Amygdala (tissue), 56 donors: ENCODE measurements around the gene UGT1A7.
"Not testable (repeated sequence)": the region's sequence is repeated elsewhere in the genome, so short reads cannot be mapped to it uniquely, and the experiment has no call there.

Source experiments
- DNase-seq, 56 donors: peaks; one replicate each; lab custom pipeline; 2025; lab: John Stamatoyannopoulos, UW

Gene UGT1A7

DNA sequence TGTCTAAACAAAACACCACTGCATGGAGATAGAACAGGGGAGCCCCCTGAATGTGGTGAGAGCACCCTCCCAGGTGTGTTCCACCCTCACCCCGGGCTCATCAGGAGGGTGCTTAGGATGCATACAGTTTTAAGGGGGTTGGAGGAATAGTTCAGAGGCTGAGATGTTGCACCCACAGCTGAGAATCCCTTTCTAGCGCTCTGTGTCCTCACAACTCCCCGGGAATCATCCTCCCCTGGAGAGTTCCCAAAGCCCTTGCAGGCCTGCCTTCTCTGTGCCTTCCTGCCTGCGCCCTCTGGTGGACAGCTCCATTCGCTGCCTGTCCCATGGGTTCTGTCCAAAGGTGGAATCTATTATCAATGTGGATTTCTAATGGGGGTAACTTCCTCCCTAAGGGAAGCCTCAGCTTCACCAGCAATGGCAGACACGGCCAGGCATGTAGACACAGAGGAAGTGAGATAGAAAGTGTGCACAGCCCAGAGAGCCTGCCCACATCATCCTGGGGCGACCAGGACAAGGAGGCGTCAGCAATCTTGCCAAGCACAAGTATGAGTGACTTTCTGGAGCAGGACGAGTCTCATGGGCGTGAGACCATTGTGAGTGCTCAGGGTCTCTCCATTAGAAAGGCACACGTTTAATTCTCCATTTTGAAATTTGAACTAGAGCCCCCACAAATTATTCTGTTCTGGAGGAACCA, 29.8 kb downstream of the UGT1A7 start:
- DNase-seq, result peak in 46 of 56 donors; percentile 2 to 76 (median 31)

DNA sequence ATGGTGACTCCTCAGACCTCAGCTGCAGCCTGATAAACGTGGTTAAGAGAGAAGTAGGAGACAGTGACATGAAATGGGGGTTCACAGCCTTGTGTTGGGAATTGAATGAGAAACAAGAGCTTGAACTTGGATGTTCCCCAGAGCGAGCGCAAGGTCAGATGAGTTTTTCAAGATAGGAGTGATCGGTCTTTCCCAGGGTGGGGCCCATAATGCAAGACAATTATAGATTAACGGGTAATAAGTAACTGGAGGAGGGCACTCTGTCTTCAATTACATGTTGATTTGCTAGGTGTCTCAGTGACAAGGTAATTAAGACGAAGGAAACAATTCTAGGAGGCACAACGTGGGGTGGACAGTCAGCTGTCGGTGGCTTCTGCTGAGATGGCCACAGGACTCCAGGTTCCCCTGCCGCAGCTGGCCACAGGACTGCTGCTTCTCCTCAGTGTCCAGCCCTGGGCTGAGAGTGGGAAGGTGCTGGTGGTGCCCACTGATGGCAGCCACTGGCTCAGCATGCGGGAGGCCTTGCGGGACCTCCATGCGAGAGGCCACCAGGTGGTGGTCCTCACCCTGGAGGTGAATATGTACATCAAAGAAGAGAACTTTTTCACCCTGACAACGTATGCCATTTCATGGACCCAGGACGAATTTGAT, 31.0 kb downstream of the UGT1A7 start, which contains the start of gene UGT1A5:
Gene UGT1A5 (plus strand): TSS at position 297 of the 651 bp plus-strand sequence. CDS start 85 bp downstream, at position 382.
- no peak for DNase-seq

DNA sequence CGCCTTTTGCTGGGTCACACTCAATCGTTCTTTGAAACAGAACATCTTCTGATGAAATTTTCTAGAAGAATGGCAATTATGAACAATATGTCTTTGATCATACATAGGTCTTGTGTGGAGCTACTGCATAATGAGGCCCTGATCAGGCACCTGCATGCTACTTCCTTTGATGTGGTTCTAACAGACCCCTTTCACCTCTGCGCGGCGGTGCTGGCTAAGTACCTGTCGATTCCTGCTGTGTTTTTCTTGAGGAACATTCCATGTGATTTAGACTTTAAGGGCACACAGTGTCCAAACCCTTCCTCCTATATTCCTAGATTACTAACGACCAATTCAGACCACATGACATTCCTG, 31.5 kb downstream of the UGT1A7 start:
- no peak for DNase-seq

DNA sequence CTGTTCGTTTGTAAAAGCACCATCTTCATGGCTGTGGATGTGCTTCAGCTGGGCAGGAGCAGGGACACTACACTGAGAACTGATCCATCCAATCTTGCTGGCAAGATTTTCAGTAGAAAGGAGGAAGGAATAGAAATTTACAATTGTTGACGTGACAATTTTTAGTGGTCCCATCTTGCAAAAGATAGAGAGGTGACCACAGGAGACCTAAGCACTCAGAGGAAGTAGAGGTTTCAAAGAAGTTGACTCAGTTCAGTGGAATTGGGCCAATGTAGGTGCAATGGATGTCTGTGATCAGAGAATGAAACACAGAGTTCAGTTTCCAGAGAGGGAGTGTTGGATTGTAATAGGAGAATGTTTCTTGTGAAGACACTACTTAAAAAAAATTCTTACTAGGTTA, 32.4 kb downstream of the UGT1A7 start:
- no peak for DNase-seq

DNA sequence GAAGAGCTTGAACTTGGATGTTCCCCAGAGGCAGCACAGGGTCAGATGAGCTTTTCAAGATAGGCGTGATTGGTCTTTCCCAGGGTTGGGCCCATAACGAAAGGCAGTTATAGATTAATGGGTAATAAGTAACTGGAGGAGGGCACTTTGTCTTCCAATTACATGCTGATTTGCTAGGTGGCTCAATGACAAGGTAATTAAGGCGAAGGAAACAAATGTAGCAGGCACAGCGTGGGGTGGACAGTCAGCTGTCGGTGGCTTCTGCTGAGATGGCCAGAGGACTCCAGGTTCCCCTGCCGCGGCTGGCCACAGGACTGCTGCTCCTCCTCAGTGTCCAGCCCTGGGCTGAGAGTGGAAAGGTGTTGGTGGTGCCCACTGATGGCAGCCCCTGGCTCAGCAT, 36.9 kb downstream of the UGT1A7 start, which contains the start of gene UGT1A4:
Gene UGT1A4 (plus strand): TSS at position 185 of the 400 bp plus-strand sequence. CDS start 85 bp downstream, at position 270.
- no peak for DNase-seq

DNA sequence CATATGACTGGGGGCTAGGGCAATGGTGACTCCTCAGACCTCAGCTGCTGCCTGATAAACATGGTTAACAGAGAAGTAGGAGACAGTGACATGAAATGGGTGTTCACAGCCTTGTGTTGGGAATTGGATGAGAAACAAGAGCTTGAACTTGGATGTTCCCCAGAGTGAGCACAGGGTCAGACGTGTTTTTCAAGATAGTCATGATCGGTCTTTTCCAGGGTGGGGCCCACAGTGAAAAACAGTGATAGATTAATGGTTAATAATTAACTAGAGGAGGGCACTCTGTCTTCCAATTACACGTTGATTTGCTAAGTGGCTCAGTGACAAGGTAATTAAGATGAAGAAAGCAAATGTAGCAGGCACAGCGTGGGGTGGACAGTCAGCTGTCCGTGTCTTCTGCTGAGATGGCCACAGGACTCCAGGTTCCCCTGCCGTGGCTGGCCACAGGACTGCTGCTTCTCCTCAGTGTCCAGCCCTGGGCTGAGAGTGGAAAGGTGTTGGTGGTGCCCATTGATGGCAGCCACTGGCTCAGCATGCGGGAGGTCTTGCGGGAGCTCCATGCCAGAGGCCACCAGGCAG, 47.1 kb downstream of the UGT1A7 start, which contains the start of gene UGT1A3:
Gene UGT1A3 (plus strand): TSS at position 320 of the 579 bp plus-strand sequence. CDS start 85 bp downstream, at position 405.
- no peak for DNase-seq

DNA sequence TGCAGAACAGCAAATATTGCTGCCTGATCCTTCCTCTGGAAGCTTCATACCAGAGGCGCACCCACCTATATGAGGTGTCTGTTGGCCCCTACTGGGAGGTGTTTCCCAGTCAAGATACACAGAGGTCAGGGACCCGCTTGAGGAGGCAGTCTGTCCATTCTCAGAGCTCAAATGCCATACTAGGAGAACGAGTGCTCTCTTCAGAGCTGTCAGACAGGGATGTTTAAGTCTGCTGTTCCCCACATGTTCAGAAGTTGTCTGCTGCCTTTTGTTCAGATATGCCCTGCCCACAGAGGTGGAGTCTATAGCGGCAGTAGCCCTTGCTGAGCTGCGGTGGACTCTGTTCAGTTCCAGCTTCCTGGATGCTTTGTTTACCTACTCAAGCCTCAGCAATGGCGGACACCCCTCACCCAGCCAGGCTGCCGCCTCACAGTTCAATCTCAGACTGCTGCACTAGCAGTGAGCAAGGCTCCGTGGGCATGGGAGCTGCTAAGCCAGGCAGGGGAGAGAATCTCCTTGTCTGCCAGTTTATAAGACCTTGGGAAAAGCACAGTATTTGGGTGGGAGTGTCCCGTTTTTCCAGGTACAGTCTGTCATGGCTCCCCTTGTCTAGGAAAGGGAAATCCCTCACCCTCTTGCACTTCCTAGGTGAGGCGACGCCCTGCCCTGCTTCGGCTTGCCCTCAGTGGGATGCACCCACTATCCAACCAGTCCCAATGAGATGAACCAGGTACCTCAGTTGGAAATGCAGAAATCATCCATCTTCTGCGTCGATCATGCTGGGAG, 55.4 kb downstream of the UGT1A7 start:
- not testable (repeated sequence) for DNase-seq

DNA sequence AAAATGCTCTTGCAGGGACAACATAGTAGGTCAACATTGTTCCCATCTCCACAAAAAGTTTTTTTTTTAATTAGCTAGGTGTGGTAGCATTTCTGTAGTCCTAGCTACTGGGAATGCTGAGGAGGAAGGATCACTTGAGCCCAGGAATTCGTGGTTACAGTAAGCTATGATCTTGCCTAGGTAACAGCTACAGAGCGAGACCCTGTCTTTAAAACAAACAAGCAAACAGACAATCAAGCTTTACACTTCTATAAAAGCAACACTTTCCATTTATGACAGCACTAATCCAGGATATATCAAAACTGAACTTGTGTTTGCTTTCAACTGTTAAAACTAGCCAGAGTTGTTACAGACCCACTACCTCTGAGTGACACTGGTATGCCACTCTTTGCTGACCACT, 59.2 kb downstream of the UGT1A7 start:
- DNase-seq, result no peak

DNA sequence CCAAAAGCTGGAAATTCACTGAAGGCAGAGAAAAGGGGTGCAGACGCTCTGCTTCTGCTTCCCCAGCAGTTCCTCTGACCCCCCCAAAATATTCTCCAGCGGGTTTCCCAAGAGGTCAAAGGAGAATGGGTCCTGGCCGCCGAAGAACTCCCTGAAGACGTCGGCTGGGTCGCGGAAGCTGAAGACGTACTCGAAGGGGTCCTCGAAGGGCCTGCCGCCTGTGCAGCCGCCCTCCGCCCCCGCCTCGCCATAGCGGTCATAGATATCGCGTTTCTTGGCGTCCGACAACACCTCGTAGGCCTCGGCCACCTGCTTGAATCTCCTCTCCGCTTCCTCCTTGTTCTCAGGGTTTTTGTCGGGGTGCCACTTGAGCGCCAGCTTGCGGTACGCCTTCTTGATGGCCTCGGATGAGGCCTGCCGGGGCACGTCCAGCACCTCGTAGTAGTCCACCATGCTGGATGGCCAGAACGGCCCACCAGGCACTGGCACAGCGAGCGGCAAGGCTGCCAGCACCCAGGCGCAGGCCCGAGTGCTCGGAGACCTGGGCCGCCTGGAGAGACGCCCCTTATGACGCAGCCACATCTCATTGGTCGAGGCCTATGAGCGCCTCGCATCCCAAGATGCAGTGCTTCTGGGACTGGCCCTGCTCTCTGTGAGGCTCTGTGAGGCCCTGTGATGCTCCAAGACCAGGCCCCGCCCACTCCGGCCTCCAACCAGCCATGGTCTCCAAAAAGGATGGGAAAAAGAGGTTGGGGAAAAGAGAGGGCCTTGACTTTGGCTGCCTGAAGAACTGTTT, 62.0 kb downstream of the UGT1A7 start:
- DNase-seq, result no peak

DNA sequence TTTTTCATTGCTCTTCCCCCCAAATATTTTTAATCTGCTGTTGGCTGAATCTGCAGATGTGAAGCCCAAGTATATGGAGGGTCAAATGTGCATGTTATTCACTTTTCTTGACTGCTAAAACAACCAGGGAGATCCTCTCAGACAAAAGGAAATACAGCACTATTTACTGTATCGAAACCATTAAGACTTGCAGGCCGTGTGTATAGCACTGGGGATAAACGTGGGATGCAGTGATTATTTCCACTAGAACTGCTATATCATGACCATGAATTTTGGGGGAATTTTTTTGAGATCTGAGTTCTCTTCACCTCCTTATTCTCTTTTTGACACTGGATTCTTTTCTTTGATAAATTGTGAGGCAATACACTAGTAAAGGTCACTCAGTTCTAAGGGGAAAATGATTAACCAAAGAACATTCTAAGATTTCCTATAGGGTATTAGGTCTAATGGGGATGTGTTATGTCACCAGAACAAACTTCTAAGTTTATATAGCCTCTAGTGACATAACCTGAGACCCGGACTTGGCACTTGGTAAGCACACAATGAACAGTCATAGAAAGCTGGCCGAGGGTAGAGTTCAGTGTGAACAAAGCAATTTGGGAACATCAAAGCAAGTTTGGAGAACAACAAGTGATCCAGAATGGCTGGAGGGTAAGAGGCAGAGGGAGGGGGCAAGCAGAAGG, 63.5 kb downstream of the UGT1A7 start:
- no peak for DNase-seq

DNA sequence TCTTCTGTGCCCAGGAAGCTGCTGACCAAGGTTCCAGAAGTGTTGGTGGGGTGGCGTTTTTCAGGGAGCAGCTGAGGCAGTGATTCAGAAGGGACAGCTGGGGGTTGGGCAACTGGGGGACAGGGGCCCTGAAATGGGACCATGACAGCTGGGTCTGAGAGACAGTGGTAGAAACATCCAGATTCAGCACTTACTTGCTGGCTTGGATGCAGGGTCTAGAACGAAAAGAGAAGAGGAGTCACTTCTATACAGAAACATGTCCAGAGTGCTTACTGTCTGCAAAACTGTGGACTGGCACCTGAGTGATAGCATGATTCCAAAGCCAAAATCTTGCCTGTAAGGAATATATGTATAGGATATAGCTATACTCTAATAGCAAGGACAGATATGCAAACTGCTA, 64.1 kb downstream of the UGT1A7 start:
- not testable (repeated sequence) for DNase-seq

DNA sequence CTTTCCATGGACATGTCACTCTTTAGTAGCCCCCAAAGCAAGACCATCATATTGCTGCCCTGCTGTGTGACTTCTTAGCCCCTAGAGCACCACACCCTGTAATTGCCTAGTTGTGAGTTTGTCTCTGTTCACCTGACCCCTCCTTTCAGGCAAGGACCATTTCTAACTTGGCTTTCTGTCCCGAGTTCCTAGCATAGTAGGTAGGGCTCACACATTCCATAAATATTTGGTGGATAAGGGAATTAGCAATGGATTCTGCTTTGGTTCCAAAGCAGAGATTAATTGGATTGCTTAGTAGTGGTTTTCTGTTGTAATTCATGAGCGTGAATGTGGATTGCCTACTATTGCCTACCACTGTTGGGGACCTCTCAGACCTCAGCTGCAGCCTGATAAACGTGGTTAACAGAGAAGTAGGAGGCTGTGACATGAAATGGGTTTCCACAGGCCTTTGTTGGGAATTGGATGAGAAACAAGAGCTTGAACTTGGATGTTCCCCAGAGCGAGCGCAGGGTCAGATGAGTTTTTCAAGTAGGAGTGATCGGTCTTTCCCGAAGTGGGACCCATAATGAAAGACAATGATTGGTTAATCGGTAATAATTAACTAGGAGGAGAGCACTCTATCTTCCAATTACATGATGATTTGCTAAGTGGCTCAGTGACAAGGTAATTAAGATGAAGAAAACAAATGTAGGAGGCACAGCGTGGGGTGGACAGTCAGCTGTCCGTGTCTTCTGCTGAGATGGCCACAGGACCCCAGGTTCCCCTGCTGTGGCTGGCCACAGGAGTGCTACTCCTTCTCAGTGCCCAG, 65.0 kb downstream of the UGT1A7 start:
- no peak for DNase-seq

DNA sequence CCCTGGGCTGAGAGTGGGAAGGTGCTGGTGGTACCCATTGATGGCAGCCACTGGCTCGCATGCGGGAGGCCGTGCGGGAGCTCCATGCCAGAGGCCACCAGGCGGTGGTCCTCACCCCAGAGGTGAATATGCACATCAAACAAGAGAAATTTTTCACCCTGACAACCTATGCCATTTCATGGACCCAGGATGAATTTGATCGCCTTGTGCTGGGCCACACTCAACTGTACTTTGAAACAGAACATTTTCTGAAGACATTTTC, 65.5 kb downstream of the UGT1A7 start:
- DNase-seq, result no peak

DNA sequence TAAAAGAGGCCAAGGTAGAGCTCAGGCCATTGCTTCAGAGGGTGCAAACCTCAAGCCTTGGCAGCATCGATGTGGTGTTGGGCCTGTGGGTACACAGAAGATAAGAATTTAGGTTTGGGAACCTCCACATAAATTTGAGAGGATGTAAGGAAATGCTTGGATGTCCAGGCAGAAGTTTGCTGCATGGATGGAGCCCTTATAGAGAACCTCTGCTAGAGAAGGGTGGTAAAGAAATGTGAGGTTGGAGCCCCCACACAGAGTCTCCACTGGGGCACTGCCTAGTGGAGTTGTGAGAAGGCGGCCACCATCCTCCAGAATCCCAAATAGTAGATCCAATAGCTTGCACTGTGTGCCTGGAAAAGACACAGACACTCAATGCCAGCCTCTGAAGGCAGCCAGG, 69.0 kb downstream of the UGT1A7 start:
- not testable (repeated sequence) for DNase-seq

DNA sequence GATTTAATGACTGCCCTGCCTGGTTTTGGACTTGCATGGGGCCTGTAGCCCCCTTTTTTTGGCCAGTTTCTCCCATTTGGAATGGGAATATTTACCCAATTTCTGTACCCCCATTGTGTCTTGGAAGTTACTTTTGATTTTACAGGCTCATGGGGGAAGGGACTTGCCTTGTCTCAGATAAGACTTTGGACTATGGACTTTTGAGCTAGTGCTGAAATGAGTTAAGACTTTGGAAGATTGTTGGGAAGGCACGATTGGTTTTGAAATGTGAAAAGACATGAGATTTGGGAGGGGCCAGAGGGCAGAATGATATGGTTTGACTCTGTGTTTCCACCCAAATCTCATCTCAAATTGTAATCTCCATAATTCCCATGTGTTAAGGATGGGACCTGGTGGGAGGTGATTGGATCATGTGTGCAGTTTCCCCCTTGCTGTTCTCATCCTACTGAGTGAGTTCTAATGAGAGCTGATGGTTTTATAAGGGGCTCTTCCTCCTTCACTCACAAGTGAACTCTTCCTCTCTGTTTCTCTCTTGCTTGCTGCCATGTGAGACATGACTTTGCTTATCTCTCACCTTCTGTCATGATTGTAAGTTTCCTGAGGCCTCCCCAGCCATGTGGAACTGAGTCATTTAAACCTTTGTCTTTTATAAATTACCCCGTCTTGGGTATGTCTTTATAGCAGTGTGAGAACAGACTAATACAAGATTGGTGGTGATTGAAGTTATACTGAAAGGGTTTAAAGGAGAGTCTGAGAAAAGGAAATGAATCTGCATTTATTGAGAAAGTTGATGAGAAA, 69.7 kb downstream of the UGT1A7 start:
- DNase-seq, result not testable (repeated sequence)

DNA sequence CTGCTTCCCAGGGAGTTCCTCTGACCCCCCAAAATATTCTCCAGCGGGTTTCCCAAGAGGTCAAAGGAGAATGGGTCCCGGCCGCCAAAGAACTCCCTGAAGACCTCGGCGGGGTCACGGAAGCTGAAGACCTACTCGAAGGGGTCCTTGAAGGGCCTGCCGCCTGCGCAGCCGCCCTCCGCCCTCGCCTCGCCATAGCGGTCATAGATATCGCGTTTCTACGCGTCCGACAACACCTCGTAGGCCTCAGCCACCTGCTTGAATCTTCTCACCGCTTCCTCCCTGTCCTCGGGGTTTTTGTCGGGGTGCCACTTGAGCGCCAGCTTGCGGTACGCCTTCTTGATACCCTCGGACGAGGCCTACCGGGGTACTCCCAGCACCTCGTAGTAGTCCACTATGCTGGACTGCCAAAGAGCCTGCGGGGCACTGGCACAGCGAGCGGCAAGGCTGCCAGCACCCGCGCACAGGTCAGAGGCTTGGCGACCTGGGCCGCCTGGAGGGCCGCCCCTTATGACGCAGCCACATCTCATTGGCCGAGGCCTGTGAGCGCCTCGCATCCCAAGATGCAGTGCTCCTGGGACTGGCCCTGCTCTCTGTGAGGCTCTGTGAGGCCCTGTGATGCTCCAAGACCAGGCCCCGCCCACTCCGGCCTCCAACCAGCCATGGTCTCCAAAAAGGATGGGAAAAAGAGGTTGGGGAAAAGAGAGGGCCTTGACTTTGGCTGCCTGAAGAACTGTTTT, 73.3 kb downstream of the UGT1A7 start:
- no peak for DNase-seq

DNA sequence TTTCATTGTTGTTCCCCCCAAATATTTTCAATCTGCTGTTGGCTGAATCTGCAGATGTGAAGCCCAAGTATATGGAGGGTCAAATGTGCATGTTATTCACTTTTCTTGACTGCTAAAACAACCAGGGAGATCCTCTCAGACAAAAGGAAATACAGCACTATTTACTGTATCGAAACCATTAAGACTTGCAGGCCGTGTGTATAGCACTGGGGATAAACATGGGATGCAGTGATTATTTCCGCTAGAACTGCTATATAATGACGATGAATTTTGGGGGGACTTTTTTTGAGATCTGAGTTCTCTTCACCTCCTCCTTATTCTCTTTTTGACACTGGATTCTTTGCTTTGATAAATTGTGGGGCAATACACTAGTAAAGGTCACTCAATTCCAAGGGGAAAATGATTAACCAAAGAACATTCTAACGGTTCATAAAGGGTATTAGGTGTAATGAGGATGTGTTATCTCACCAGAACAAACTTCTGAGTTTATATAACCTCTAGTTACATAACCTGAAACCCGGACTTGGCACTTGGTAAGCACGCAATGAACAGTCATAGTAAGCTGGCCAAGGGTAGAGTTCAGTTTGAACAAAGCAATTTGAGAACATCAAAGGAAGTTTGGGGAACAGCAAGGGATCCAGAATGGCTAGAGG, 74.9 kb downstream of the UGT1A7 start:
- DNase-seq, result no peak
